Caki2 (cell line): Measurements from ENCODE around the gene THSD8. TPM values are rescaled to one million over a fixed set of nuclear protein-coding genes. Genes with fewer than 3 reads are reported as not detected.

Experiments
- DNase-seq: peaks from one replicate; pipeline ENCODE4 v3.0.0-alpha.2; 2015; ENCODE audit warnings: low read depth
- in situ Hi-C: cut with HindIII; loops from 2 replicates; pipeline ENCODE4 v1.10.0; 2016; ENCODE audit warnings: low sequenced_read_pairs, low pct_unique_long_range_greater_than_20kb, mixed read lengths
- total RNA-seq: library from RNA; depleted of rRNA; stranded (reverse); fragments of >200 nt; shearing (Covaris generic); gene quantifications from 2 replicates; pipeline ENCODE4 v1.2.3, GENCODE V29; 2014; ENCODE audit warnings: low replicate concordance; rRNA removed

THSD8 gene
- total RNA-seq: not detected in 2 replicates

GRCh38 chr19:12801466-12802266 is at the start of gene THSD8, which contains the start of gene PRDX2:
Gene THSD8, plus strand, starts transcription at chr19:12802069. Its CDS starts 3 bp downstream, at chr19:12802072.
Gene PRDX2, minus strand, starts transcription at chr19:12801800. Its CDS starts 539 bp downstream, at chr19:12801261.
- DNase-seq: no peak
- in situ Hi-C loops: no loop called here

- no peak for DNase-seq
- in situ Hi-C loops: no loop called here
Observed at GRCh38 chr19:12754465-12755196, 47.2 kb upstream of the THSD8 start.

GRCh38 chr19:12756150-12756883 is 45.6 kb upstream of the THSD8 start:
- in situ Hi-C loops: no loop called here
- DNase-seq: no peak

- peak; percentile 30 for DNase-seq
- in situ Hi-C loops: no loop called here
Observed at GRCh38 chr19:12757544-12758274, 44.2 kb upstream of the THSD8 start.

- in situ Hi-C loops: no loop called here
Observed at GRCh38 chr19:12759686-12760085, 42.2 kb upstream of the THSD8 start.

GRCh38 chr19:12763100-12763499 is 38.8 kb upstream of the THSD8 start:
- in situ Hi-C loops: no loop called here
- DNase-seq: no peak

More at GRCh38 chr19:12759686-12760085, 42.2 kb upstream of the THSD8 start:
- DNase-seq: no peak

- no peak for DNase-seq
- in situ Hi-C loops: no loop called here
Observed at GRCh38 chr19:12764698-12765097, 37.2 kb upstream of the THSD8 start.

- in situ Hi-C loops: no loop called here
- peak; percentile 88 for DNase-seq
Observed at GRCh38 chr19:12766051-12766521, 35.8 kb upstream of the THSD8 start.

- no peak for DNase-seq
- in situ Hi-C loops: no loop called here
Observed at GRCh38 chr19:12767150-12767549, 34.7 kb upstream of the THSD8 start.

- DNase-seq: no peak
- in situ Hi-C loops: no loop called here
Observed at GRCh38 chr19:12767666-12768065, 34.2 kb upstream of the THSD8 start.

- in situ Hi-C loops: no loop called here
- no peak for DNase-seq
Observed at GRCh38 chr19:12769689-12770088, 32.2 kb upstream of the THSD8 start.

GRCh38 chr19:12770922-12771321 is 30.9 kb upstream of the THSD8 start:
- DNase-seq: no peak
- in situ Hi-C loops: no loop called here

GRCh38 chr19:12772323-12772722 is 29.5 kb upstream of the THSD8 start:
- in situ Hi-C loops: no loop called here
- DNase-seq: no peak

- DNase-seq: no peak
- in situ Hi-C loops: no loop called here
Observed at GRCh38 chr19:12773571-12773970, 28.3 kb upstream of the THSD8 start.

GRCh38 chr19:12774588-12775555 is 27.0 kb upstream of the THSD8 start, which contains the start of gene HOOK2:
Gene HOOK2, minus strand, starts transcription at chr19:12775552. Its CDS starts 103 bp downstream, at chr19:12775449.
- in situ Hi-C loops: no loop called here
- peak; percentile 42 for DNase-seq

- in situ Hi-C loops: no loop called here
- DNase-seq: peak; percentile 74
Observed at GRCh38 chr19:12777217-12778016, 24.5 kb upstream of the THSD8 start.
